ENCODE results near the gene HOXD8. TPM values are rescaled to one million over a fixed set of nuclear protein-coding genes. Genes with fewer than 3 reads are reported as not detected.

Gene HOXD8
- polyA plus RNA-seq, 1 of the 3 experiments (the other 2 are of a cell fraction): 6.4 TPM

GRCh38 chr2:176162911-176163671 lies 33.6 kb downstream of the HOXD8 start:
- 84% methylated on average over 23 of the region's 29 CpGs for WGBS (ENCODE audit: low lambda C conversion rate)
- Histone ChIP-seq H3K4me2 (no peak overlapping the region), H3K27me3 (ENCODE audit: insufficient read depth) (no peaks in the 10 kb centered on the region), H3K79me2 (ENCODE audit: insufficient read depth) (no peaks in the 10 kb centered on the region), H3K36me3 (replicated peaks in 1 of 2; ENCODE audit: control insufficient read depth in 1 of 2, insufficient read depth in 2 of 2, low read length in 1 of 2) (peaks cover 0 to 3% of the 10 kb centered on the region in 2 experiments), H3F3A (replicated peaks; ENCODE audit: insufficient read depth) (no peaks in the 10 kb centered on the region), H3K4me1 (ENCODE audit: control insufficient read depth in 1 of 2, insufficient read depth in 2 of 2, low read depth in 1 of 2, low read length in 1 of 2) (peaks cover 0 to 3% of the 10 kb centered on the region in 2 experiments; a peak in 2 of 4 replicates), H4K20me1 (ENCODE audit: insufficient read depth) (no peaks in the 10 kb centered on the region), H3K9me2 (no peaks in the 10 kb centered on the region), H3K9me3 (no peaks in the 10 kb centered on the region), H3K4me3 (ENCODE audit: low read depth in 2 of 2, low read length in 1 of 2) (no peak overlapping the region), H3K9ac (no peak overlapping the region), H3K27ac (ENCODE audit: low read depth in 2 of 2, low read length in 1 of 2) (no peak overlapping the region), H2AFZ (ENCODE audit: low read depth) (no peak overlapping the region)
- DNase-seq: no peak
- ChIA-PET POLR2A (interaction anchor here (1.6 kb wide), 1 partner anchor 391 kb away, joined by 3 read pairs; no protein-coding TSS in a partner anchor), CTCF (interaction anchor here (0.7 to 1.2 kb wide), 3 partner anchors 22 to 489 kb away, joined by 3 to 6 read pairs (median 3); no protein-coding TSS in a partner anchor)
- TF ChIP-seq FOSL2 (IDR thresholded peaks at IDR 0.05; ENCODE audit: borderline replicate concordance, low read depth): no peak
- TF ChIP-seq TEAD4 (IDR thresholded peaks at IDR 0.05; ENCODE audit: borderline replicate concordance, insufficient read depth): no peak
- TF ChIP-seq YY1 (IDR thresholded peaks at IDR 0.05; ENCODE audit: low read depth): no peak
- TF ChIP-seq, protein P1, sequence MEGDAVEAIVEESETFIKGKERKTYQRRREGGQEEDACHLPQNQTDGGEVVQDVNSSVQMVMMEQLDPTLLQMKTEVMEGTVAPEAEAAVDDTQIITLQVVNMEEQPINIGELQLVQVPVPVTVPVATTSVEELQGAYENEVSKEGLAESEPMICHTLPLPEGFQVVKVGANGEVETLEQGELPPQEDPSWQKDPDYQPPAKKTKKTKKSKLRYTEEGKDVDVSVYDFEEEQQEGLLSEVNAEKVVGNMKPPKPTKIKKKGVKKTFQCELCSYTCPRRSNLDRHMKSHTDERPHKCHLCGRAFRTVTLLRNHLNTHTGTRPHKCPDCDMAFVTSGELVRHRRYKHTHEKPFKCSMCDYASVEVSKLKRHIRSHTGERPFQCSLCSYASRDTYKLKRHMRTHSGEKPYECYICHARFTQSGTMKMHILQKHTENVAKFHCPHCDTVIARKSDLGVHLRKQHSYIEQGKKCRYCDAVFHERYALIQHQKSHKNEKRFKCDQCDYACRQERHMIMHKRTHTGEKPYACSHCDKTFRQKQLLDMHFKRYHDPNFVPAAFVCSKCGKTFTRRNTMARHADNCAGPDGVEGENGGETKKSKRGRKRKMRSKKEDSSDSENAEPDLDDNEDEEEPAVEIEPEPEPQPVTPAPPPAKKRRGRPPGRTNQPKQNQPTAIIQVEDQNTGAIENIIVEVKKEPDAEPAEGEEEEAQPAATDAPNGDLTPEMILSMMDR (IDR thresholded peaks at IDR 0.05): no peak
- TF ChIP-seq EP300 (IDR thresholded peaks at IDR 0.05; ENCODE audit: borderline replicate concordance in 1 of 2, low read depth in 1 of 2, low read length in 1 of 2): no peak
- TF ChIP-seq RCOR1 (IDR thresholded peaks at IDR 0.05; ENCODE audit: low read length): no peak
- TF ChIP-seq CHD2 (IDR thresholded peaks at IDR 0.05; ENCODE audit: low read length, partially characterized antibody): no peak
- TF ChIP-seq, protein P2, sequence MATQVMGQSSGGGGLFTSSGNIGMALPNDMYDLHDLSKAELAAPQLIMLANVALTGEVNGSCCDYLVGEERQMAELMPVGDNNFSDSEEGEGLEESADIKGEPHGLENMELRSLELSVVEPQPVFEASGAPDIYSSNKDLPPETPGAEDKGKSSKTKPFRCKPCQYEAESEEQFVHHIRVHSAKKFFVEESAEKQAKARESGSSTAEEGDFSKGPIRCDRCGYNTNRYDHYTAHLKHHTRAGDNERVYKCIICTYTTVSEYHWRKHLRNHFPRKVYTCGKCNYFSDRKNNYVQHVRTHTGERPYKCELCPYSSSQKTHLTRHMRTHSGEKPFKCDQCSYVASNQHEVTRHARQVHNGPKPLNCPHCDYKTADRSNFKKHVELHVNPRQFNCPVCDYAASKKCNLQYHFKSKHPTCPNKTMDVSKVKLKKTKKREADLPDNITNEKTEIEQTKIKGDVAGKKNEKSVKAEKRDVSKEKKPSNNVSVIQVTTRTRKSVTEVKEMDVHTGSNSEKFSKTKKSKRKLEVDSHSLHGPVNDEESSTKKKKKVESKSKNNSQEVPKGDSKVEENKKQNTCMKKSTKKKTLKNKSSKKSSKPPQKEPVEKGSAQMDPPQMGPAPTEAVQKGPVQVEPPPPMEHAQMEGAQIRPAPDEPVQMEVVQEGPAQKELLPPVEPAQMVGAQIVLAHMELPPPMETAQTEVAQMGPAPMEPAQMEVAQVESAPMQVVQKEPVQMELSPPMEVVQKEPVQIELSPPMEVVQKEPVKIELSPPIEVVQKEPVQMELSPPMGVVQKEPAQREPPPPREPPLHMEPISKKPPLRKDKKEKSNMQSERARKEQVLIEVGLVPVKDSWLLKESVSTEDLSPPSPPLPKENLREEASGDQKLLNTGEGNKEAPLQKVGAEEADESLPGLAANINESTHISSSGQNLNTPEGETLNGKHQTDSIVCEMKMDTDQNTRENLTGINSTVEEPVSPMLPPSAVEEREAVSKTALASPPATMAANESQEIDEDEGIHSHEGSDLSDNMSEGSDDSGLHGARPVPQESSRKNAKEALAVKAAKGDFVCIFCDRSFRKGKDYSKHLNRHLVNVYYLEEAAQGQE (IDR thresholded peaks at IDR 0.05; ENCODE audit: low read depth, low read length): no peak
- no peak for TF ChIP-seq NRF1 (IDR thresholded peaks at IDR 0.05; ENCODE audit: low read depth, low read length)
- TF ChIP-seq TAF1 (IDR thresholded peaks at IDR 0.05; ENCODE audit: borderline replicate concordance, low read depth, low read length): no peak
- no peak for TF ChIP-seq TCF12 (IDR thresholded peaks at IDR 0.05)
- TF ChIP-seq ZBTB33 (IDR thresholded peaks at IDR 0.05; ENCODE audit: borderline replicate concordance, low read depth): no peak
- no peak for TF ChIP-seq GATA2 (CRISPR knock-in tag; IDR thresholded peaks at IDR 0.05)
- no peak for TF ChIP-seq ELF1 (IDR thresholded peaks at IDR 0.05)
- no peak for TF ChIP-seq MEF2A (IDR thresholded peaks at IDR 0.05; ENCODE audit: borderline replicate concordance, low read depth)
- TF ChIP-seq RFX5 (IDR thresholded peaks at IDR 0.05; ENCODE audit: low read length): no peak

All from SK-N-SH (cell line).